ENCODE measurements around the gene MPL.

GRCh38 chr1:43331688-43332087 is 5.9 kb upstream of the MPL start:
- no peak for TF ChIP-seq POLR2AphosphoS5 (IDR thresholded peaks at IDR 0.05)
- no peak for TF ChIP-seq POLR2A (IDR thresholded peaks at IDR 0.05)
